H9 (cell line): ENCODE measurements around the gene DDO. TPM values are rescaled to one million over a fixed set of nuclear protein-coding genes. Genes with fewer than 3 reads are reported as not detected.

ENCODE experiments used
- DNase-seq: peaks from one replicate; pipeline ENCODE4 v3.0.0-alpha.2; 2017
- H2AFZ ChIP-seq: one replicate; pipeline ENCODE4 v1.6.1; 2013; ENCODE audit warnings: mild to moderate bottlenecking, low read length, control low read depth, moderate library complexity
- H2AK5ac ChIP-seq: 2 replicates; pipeline ENCODE4 v1.6.1; 2013; ENCODE audit warnings: low read length, control low read depth, mixed read lengths; ENCODE audit not compliant: insufficient read length
- H2BK120ac ChIP-seq: one replicate; pipeline ENCODE4 v1.6.1; 2013; ENCODE audit warnings: low read depth, mild to moderate bottlenecking, low read length, control low read depth, inconsistent platforms; ENCODE audit not compliant: poor library complexity, severe bottlenecking
- H2BK12ac ChIP-seq: 2 replicates; pipeline ENCODE4 v1.6.1; 2013; ENCODE audit warnings: low read length, control low read depth, mixed read lengths, low read depth; ENCODE audit not compliant: insufficient read length
- H2BK15ac ChIP-seq: 2 replicates; pipeline ENCODE4 v1.6.1; 2013; ENCODE audit warnings: low read depth, low read length, control low read depth
- H2BK20ac ChIP-seq: one replicate; pipeline ENCODE4 v1.6.1; 2013; ENCODE audit warnings: low read depth, mild to moderate bottlenecking, low read length, control low read depth, inconsistent platforms; ENCODE audit not compliant: poor library complexity, severe bottlenecking
- H2BK5ac ChIP-seq: 2 replicates; pipeline ENCODE4 v1.6.1; 2013; ENCODE audit warnings: low read length, control low read depth, mixed read lengths; ENCODE audit not compliant: insufficient read length
- H3K14ac ChIP-seq: 2 replicates; pipeline ENCODE4 v1.6.1; 2013; ENCODE audit warnings: low read length, control low read depth; ENCODE audit not compliant: insufficient read depth
- H3K18ac ChIP-seq: 2 replicates; pipeline ENCODE4 v1.6.1; 2013; ENCODE audit warnings: low read depth, mild to moderate bottlenecking, mixed read lengths, low read length, control low read depth; ENCODE audit not compliant: insufficient read length
- H3K23ac ChIP-seq: 2 replicates; pipeline ENCODE4 v1.6.1; 2013; ENCODE audit warnings: low read length, control low read depth, mixed read lengths, low read depth; ENCODE audit not compliant: insufficient read length
- H3K23me2 ChIP-seq: 2 replicates; pipeline ENCODE4 v1.6.1; 2013; ENCODE audit warnings: low read depth, mild to moderate bottlenecking, mixed read lengths, low read length, control low read depth; ENCODE audit not compliant: insufficient read length, poor library complexity, severe bottlenecking
- H3K27ac ChIP-seq: 2 replicates; pipeline ENCODE4 v1.5.1; 2013; ENCODE audit warnings: low read length, control low read depth, mixed read lengths, low read depth; ENCODE audit not compliant: insufficient read length
- H3K27me3 ChIP-seq: 2 replicates; pipeline ENCODE4 v1.6.1; 2013; ENCODE audit warnings: low read length, control low read depth, inconsistent platforms; ENCODE audit not compliant: insufficient read depth
- H3K4ac ChIP-seq: 2 replicates; pipeline ENCODE4 v1.6.1; 2013; ENCODE audit warnings: low read depth, mild to moderate bottlenecking, control low read depth, inconsistent platforms, low read length, moderate library complexity
- H3K4me1 ChIP-seq: 2 replicates; pipeline ENCODE4 v1.6.1; 2013; ENCODE audit warnings: low read length, control low read depth, inconsistent platforms; ENCODE audit not compliant: insufficient read depth
- H3K4me2 ChIP-seq: 2 replicates; pipeline ENCODE4 v1.6.1; 2013; ENCODE audit warnings: low read length, control low read depth, mixed read lengths; ENCODE audit not compliant: insufficient read length, insufficient read depth
- H3K56ac ChIP-seq: 2 replicates; pipeline ENCODE4 v1.6.1; 2013; ENCODE audit warnings: low read depth, mild to moderate bottlenecking, mixed read lengths, low read length, control low read depth; ENCODE audit not compliant: insufficient read length
- H3K79me1 ChIP-seq: 2 replicates; pipeline ENCODE4 v1.6.1; 2013; ENCODE audit warnings: low read depth, mild to moderate bottlenecking, moderate library complexity, low read length, control low read depth, inconsistent platforms; ENCODE audit not compliant: insufficient read depth, poor library complexity, severe bottlenecking
- H3K79me2 ChIP-seq: 2 replicates; pipeline ENCODE4 v1.6.1; 2013; ENCODE audit warnings: low read length, control low read depth, inconsistent platforms; ENCODE audit not compliant: insufficient read depth
- H3K9ac ChIP-seq: 2 replicates; pipeline ENCODE4 v1.6.1; 2013; ENCODE audit warnings: low read length, control low read depth, mixed read lengths; ENCODE audit not compliant: insufficient read length; ENCODE audit errors: extremely low read depth
- H3K9me3 ChIP-seq: one replicate; pipeline ENCODE4 v1.6.1; 2013; ENCODE audit warnings: low read depth, low read length, inconsistent platforms; ENCODE audit not compliant: control insufficient read depth
- H3T11ph ChIP-seq: one replicate; pipeline ENCODE4 v1.6.1; 2013; ENCODE audit warnings: mild to moderate bottlenecking, low read length, control low read depth, inconsistent platforms
- H4K20me1 ChIP-seq: one replicate; pipeline ENCODE4 v1.6.1; 2013; ENCODE audit not compliant: control insufficient read depth, insufficient read length, insufficient read depth
- H4K5ac ChIP-seq: 2 replicates; pipeline ENCODE4 v1.6.1; 2013; ENCODE audit warnings: low read depth, mild to moderate bottlenecking, mixed read lengths, low read length, control low read depth; ENCODE audit not compliant: insufficient read length
- H4K8ac ChIP-seq: replicated peaks from 2 replicates; pipeline ENCODE4 v1.6.1; 2013; ENCODE audit warnings: low read length, control low read depth, mixed read lengths, low read depth; ENCODE audit not compliant: insufficient read length
- H4K91ac ChIP-seq: 2 replicates; pipeline ENCODE4 v1.6.1; 2013; ENCODE audit warnings: low read depth, mild to moderate bottlenecking, moderate library complexity, mixed read lengths, low read length, control low read depth; ENCODE audit not compliant: insufficient read length
- H3K27ac Mint-ChIP-seq, 3 experiments: 2 replicates in 2 of 3; 3 replicates in 1 of 3; pipeline ENCODE4 v1.8.0; 2020 to 2021; ENCODE audit warnings: mixed read lengths in 3 of 3, mild to moderate bottlenecking in 1 of 3, moderate library complexity in 1 of 3
- H3K27me3 Mint-ChIP-seq: 2 replicates; pipeline ENCODE4 v1.8.0; 2021; ENCODE audit warnings: low read depth, mild to moderate bottlenecking, moderate library complexity, mixed read lengths
- H3K36me3 Mint-ChIP-seq, 3 experiments: 2 replicates in 2 of 3; 3 replicates in 1 of 3; pipeline ENCODE4 v1.8.0; 2020 to 2021; ENCODE audit warnings: low read depth in 3 of 3, mixed read lengths in 3 of 3; ENCODE audit not compliant: insufficient read depth in 1 of 3
- H3K4me1 Mint-ChIP-seq, 2 experiments: 2 replicates each; pipeline ENCODE4 v1.8.0; 2020; ENCODE audit warnings: mixed read lengths in 2 of 2
- H3K4me3 Mint-ChIP-seq, 2 experiments: 2 replicates in 1 of 2; 3 replicates in 1 of 2; pipeline ENCODE4 v1.8.0; 2020 to 2021; ENCODE audit warnings: mild to moderate bottlenecking in 2 of 2, mixed read lengths in 2 of 2, moderate library complexity in 1 of 2
- H3K9me3 Mint-ChIP-seq, 2 experiments: 2 replicates in 1 of 2; 3 replicates in 1 of 2; pipeline ENCODE4 v1.8.0; 2020; ENCODE audit warnings: mild to moderate bottlenecking in 2 of 2, mixed read lengths in 2 of 2, moderate library complexity in 1 of 2
- CTCF ChIP-seq: fragments of 200-600 bp; sonication (generic); conservative IDR thresholded peaks from 3 replicates; pipeline ENCODE4 v1.8.0; 2021; ENCODE audit warnings: antibody characterized with exemption, mild to moderate bottlenecking
- WGBS: extraction: QIAGEN DNeasy Blood & Tissue Kit; methylation state at CpG from one replicate; pipeline ENCODE4 v1.1.7; 2013; ENCODE audit warnings: missing lambda C conversion rate, low lambda C conversion rate, mixed read lengths; ENCODE audit not compliant: insufficient read length; ENCODE audit errors: extremely low coverage; 5-methylcytosine and 5-hydroxymethylcytosine counted together
- total RNA-seq: library from RNA; stranded (reverse); gene quantifications from 2 replicates; pipeline ENCODE4 v1.2.1, GENCODE V29; 2021

The DDO gene
- total RNA-seq, 1 experiment from 2014 or later, result not detected

DNA sequence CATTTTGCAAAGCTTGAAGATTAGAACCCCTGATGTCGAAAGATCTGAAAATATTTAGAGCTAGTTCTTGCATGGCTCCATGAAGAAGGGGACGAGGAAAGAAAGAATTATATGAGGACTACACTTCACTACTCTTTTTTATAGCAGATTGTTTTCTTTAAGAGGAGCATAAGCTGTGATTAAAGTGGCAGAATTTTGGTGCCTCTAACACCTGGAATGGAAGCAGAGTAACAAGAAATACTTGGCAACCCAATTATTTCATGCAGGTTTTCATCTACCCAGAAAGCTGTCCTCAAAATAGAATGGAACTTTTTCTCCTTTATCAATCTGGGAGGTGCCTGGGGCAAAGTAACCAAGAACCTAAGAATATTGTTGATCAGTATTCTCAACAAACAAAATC, 61.2 kb downstream of the DDO start:
- Mint-ChIP-seq H3K4me1 (peaks cover 60 to 66% of the 10 kb centered on the region in 2 experiments), H3K27me3 (peaks cover 34% of the 10 kb centered on the region), H3K4me3 (no peak overlapping the region), H3K36me3 (no peaks in the 10 kb centered on the region), H3K9me3 (no peaks in the 10 kb centered on the region; a peak in 1 of 5 replicates), H3K27ac (no peak overlapping the region)
- Histone ChIP-seq H2BK12ac (no peak overlapping the region), H4K8ac (no peak overlapping the region), H4K91ac (no peak overlapping the region), H3K56ac (no peak overlapping the region), H4K5ac (no peak overlapping the region), H3K4me2 (no peak overlapping the region), H2BK15ac (no peak overlapping the region), H2AFZ (no peak overlapping the region), H3K79me2 (no peaks in the 10 kb centered on the region), H3K9me3 (no peaks in the 10 kb centered on the region), H4K20me1 (no peaks in the 10 kb centered on the region), H3K27ac (no peak overlapping the region), H3K79me1 (no peaks in the 10 kb centered on the region), H3K27me3 (peaks cover 16% of the 10 kb centered on the region; the same call in 1 of the 2 replicates), H2BK5ac (no peak overlapping the region), H3K4ac (no peak overlapping the region), H3K9ac (no peak overlapping the region), H2BK120ac (no peak overlapping the region), H3K4me1 (peaks cover 7% of the 10 kb centered on the region; the same call in 1 of the 2 replicates), H3K23me2 (peaks cover 2% of the 10 kb centered on the region), H3K14ac (no peak overlapping the region), H3T11ph (no peak overlapping the region), H2BK20ac (no peak overlapping the region), H2AK5ac (no peak overlapping the region), H3K18ac (no peak overlapping the region), H3K23ac (no peak overlapping the region)
- no peak for DNase-seq
- no CpG with 5 or more reads among the region's 2 CpGs for WGBS
- TF ChIP-seq CTCF, result no peak
